NCI-H524 (cell line): ENCODE results near the gene IGSF8.

Experiments used
- DNase-seq, 2 experiments: peaks; one replicate each; lab custom pipeline; 2025; lab: John Stamatoyannopoulos, UW

Gene IGSF8

GRCh38 chr1:160103658-160104408 lies 5.4 kb upstream of the IGSF8 start:
- DNase-seq, result no peak

- no peak for DNase-seq
Observed at GRCh38 chr1:160101717-160102522, 3.5 kb upstream of the IGSF8 start.

- peak; percentile 49 to 82 for DNase-seq
Observed at GRCh38 chr1:160101037-160101716, 2.8 kb upstream of the IGSF8 start.

GRCh38 chr1:160099716-160100375 lies 1.4 kb upstream of the IGSF8 start:
- no peak for DNase-seq

GRCh38 chr1:160098852-160099561 lies 588 bp upstream of the IGSF8 start:
- peak; percentile 79 to 88 for DNase-seq

- DNase-seq, result no peak
Observed at GRCh38 chr1:160097151-160097910, 1.1 kb downstream of the IGSF8 start.

- no peak for DNase-seq
Observed at GRCh38 chr1:160096274-160097116, 1.9 kb downstream of the IGSF8 start.

- no peak for DNase-seq
Observed at GRCh38 chr1:160095382-160096105, 2.9 kb downstream of the IGSF8 start.

- DNase-seq, result no peak
Observed at GRCh38 chr1:160094806-160095205, 3.6 kb downstream of the IGSF8 start.

GRCh38 chr1:160094291-160094625 lies 4.2 kb downstream of the IGSF8 start:
- DNase-seq, result no peak

- no peak for DNase-seq
Observed at GRCh38 chr1:160093624-160094290, 4.7 kb downstream of the IGSF8 start.

- DNase-seq, result no peak
Observed at GRCh38 chr1:160093069-160093395, 5.4 kb downstream of the IGSF8 start.

GRCh38 chr1:160092366-160093068 lies 5.9 kb downstream of the IGSF8 start:
- DNase-seq, result no peak

GRCh38 chr1:160091666-160092223 lies 6.7 kb downstream of the IGSF8 start:
- no peak for DNase-seq

GRCh38 chr1:160090760-160091159 lies 7.7 kb downstream of the IGSF8 start:
- DNase-seq, result no peak

- DNase-seq, result no peak
Observed at GRCh38 chr1:160089883-160090282, 8.5 kb downstream of the IGSF8 start.

GRCh38 chr1:160087118-160087662 lies 11.2 kb downstream of the IGSF8 start:
- no peak for DNase-seq

- no peak for DNase-seq
Observed at GRCh38 chr1:160086456-160086892, 11.9 kb downstream of the IGSF8 start.
